Suppressor macrophage treated with lipopolysaccharide for 4 hours (primary cell): ENCODE results near the gene OR56A3.

Source experiments
- DNase-seq: peaks from one replicate; pipeline ENCODE4 v3.0.0-alpha.2; 2020

Gene OR56A3

DNA sequence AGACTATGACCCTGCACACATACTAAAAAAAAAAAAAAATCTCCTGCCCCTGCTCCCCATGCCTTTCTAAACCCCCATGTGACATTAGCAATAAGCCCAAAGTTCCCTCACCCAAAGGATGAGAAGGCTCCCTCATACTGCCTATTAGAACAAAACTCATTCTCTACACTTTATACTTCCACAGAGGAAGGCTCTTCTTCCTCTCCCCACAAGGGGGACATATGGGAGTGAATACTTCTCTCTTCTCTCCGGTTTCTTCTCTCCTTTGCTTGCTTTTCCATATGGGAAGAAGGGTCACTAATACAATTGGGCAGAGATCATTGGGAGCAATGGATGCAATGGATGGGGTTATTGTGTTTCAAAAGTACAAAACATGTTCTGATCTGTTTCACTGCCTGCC is 41.4 kb downstream of the OR56A3 start:
- DNase-seq = no peak

DNA sequence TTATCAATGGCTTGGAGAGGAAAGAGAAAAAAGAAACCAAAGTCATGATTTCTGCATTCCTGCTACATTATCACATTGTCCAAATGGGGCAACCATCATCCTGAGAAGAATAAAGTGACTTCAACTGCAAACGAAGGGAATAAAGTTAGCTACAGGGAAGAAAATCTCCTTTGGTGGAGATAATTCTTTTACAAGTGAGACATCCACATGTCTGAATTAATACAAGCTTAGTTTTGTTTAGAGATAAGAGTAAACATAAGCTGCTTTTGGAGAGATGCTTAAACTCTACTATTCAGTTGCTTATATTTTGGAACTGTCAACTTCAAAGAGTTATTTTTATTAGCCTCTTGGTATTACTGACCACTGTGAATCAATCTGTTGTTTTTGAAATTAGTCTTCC is 44.8 kb downstream of the OR56A3 start, which contains the start of gene OR52L1:
OR52L1 (minus strand) TSS at position 101 of the 400 bp plus-strand sequence; CDS start at position 46, 55 bp downstream.
- DNase-seq = no peak

DNA sequence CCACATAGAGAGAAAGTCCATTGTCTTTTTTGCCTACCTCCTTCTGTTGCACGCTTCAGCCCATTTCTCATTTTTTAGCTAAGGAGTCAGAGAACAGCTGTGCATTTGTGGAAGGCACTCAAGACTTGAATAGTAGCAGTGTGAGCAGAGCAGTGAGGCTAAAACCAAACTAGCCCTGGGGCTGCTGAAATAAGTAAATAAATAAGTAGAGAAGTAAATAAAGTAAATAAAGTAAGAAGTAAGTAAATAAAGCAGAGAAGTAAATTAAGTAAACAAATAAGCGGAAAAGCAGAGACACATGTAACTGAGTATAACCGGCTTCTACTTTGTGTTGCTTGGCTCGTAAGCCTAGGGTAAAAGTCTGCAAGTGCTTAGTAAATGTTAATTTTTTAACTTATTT is 47.2 kb downstream of the OR56A3 start:
- no peak for DNase-seq

GRCh38 chr11:5992150-5992549 is 50.1 kb downstream of the OR56A3 start:
- DNase-seq = peak; percentile 2

DNA sequence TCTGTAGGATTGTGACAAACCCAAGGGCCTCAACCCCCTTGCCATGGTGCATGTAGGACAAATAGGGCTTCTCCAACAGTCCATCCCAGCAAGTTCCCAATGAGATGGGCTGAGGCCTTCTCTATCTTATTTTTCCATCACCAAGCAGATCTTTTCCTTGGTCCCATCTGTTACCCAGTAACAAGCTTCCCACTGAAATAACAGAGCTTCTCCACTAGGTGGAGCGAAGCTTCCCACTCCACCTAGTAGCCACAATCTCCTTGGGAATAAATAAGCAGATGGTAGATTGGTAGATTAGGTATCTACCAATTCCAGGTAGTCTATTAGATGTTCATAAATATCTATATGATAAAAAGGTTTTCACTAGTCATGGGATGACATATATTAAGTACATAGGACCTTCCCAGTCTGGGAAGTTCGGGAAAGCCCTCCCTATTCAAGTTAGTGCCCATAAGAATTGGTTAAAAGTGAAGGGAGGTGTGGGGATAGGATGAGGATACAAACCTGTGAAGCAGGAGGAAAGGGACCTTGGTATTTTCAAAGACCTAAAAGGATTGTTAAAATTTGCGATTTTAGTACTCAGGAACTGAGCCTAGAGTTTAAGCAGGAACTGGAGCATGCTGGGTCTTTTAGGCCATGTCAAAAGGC is 50.7 kb downstream of the OR56A3 start:
- DNase-seq = peak; percentile 35

GRCh38 chr11:5994791-5995190 is 52.7 kb downstream of the OR56A3 start:
- DNase-seq = no peak
